Osteocyte (in vitro differentiated cells): ENCODE data around the gene PRDX4. TPM values are rescaled to one million over a fixed set of nuclear protein-coding genes. Genes with fewer than 3 reads are reported as not detected.
"Not testable (repeated sequence)": the region's sequence is repeated elsewhere in the genome, so short reads cannot be mapped to it uniquely, and the experiment has no call there.

Experiments used
- DNase-seq: peaks from one replicate; pipeline ENCODE4 v3.0.0; 2021; ENCODE audit warnings: mixed read lengths; ENCODE audit not compliant: unreplicated experiment; ENCODE audit errors: extremely low spot score
- H3K27ac Mint-ChIP-seq: one replicate; pipeline ENCODE4 v1.8.0; 2021; ENCODE audit warnings: mild to moderate bottlenecking, mixed read lengths; ENCODE audit not compliant: unreplicated experiment
- H3K27me3 Mint-ChIP-seq: one replicate; pipeline ENCODE4 v1.8.0; 2021; ENCODE audit warnings: mixed read lengths; ENCODE audit not compliant: unreplicated experiment
- H3K36me3 Mint-ChIP-seq: one replicate; pipeline ENCODE4 v1.8.0; 2021; ENCODE audit warnings: mixed read lengths; ENCODE audit not compliant: unreplicated experiment
- H3K4me1 Mint-ChIP-seq: one replicate; pipeline ENCODE4 v1.8.0; 2021; ENCODE audit warnings: mixed read lengths; ENCODE audit not compliant: unreplicated experiment
- H3K4me3 Mint-ChIP-seq: one replicate; pipeline ENCODE4 v1.8.0; 2021; ENCODE audit warnings: mild to moderate bottlenecking, moderate library complexity, mixed read lengths; ENCODE audit not compliant: unreplicated experiment
- H3K9me3 Mint-ChIP-seq: one replicate; pipeline ENCODE4 v1.8.0; 2021; ENCODE audit warnings: mixed read lengths; ENCODE audit not compliant: unreplicated experiment
- CTCF ChIP-seq: fragments of 200-600 bp; sonication (generic); IDR thresholded peaks from 2 replicates; pipeline ENCODE4 v1.5.0; 2021; ENCODE audit warnings: antibody characterized with exemption, mild to moderate bottlenecking, moderate library complexity
- total RNA-seq: library from RNA; stranded (reverse); gene quantifications from 2 replicates; pipeline ENCODE4 v1.2.1, GENCODE V29; 2021

Gene PRDX4
- total RNA-seq, 1 donor from 2014 or later: 299 TPM

DNA sequence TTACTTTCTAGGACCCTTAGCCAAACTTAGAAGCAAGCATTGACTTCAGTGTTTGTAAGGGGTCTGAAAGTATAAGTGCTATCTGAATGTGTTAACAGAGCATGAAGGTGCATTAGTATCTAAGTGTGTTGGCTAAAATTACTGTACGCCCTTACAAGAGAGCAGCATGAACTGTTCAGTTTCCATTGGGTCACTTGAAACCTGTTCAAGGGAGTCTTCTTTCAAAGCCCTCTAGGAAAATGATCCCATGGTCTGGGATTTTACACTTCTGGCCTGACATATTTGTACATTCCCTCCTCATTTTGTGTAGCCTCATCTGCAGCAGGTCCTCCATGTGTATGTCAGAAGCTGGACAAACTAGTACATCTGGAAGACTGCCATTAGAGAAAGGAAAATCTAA, 3.2 kb downstream of the PRDX4 start:
- H3K4me1 Mint-ChIP-seq: peaks cover 27% of the 10 kb centered on the region
- DNase-seq: no peak
- no peaks in the 10 kb centered on the region for H3K9me3 Mint-ChIP-seq
- H3K27me3 Mint-ChIP-seq: no peaks in the 10 kb centered on the region
- peaks cover 17% of the 10 kb centered on the region for H3K36me3 Mint-ChIP-seq
- TF ChIP-seq CTCF: no peak
- H3K4me3 Mint-ChIP-seq: no peak overlapping the region
- H3K27ac Mint-ChIP-seq: no peak overlapping the region

DNA sequence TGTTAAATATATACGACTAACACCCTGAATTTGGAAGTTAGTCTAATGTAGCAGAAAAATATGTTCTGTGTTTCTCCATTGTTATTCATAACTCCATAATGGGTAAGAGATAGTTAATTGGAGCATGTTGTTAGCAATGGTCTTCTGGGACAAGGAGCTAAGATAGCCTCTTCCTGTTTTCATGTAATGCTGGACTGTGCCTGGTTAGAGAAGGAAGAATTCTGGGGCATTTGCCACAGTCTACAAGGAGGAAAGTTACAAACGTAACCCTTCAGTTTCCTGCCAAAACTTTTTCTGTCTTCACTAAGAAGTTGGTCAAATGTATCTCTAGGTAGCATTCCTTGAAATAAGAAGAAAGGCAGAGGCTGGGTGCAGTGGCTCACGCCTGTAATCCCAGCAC, 5.8 kb downstream of the PRDX4 start:
- Mint-ChIP-seq H3K27ac (no peak overlapping the region), H3K36me3 (peaks cover 29% of the 10 kb centered on the region), H3K9me3 (no peaks in the 10 kb centered on the region), H3K4me3 (no peak overlapping the region), H3K4me1 (peaks cover 15% of the 10 kb centered on the region), H3K27me3 (no peaks in the 10 kb centered on the region)
- no peak for TF ChIP-seq CTCF
- no peak for DNase-seq

DNA sequence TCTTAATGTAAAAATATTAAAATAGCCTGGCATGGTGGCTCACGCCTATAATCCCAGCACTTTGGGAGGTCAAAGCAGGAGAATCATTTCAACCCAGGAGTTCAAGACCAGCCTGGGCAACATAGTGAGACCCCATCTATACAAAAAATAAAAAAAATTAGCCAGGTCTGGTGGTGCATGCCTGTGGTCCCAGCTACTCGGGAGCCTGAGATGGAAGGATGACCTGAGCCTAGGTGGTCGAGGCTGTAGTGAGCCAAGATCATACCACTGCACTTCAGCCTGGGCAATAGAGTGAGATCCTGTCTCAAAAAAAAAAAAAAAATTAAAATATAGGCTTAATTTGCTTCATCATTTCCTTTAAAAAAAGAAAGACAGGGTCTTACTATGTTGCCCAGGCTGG, 9.2 kb downstream of the PRDX4 start:
- not testable (repeated sequence) for H3K9me3 Mint-ChIP-seq, H3K27me3 Mint-ChIP-seq, DNase-seq, H3K4me3 Mint-ChIP-seq, H3K4me1 Mint-ChIP-seq, H3K27ac Mint-ChIP-seq
- peaks cover 36% of the 10 kb centered on the region for H3K36me3 Mint-ChIP-seq

GRCh38 chrX:23692166-23692565, 24.9 kb downstream of the PRDX4 start:
- TF ChIP-seq CTCF: no peak

DNA sequence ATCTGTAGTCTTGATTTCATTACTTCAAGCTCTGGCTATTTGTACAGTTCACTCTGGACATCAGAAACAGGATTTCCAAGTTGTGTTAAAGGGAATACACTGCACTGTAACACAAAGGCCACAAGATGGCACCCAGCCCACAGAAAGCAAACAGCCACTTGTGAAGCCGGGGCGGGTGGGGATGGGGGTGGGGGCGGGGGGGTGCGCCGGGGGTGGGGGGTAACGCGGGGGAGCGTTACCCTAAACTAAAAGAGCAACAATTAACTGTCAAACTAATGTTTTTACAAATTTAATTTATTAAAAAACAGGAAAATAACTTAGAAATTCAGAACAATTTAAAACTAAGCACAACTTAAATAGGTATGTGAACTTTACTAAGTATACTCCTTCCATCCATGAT, 27.3 kb downstream of the PRDX4 start:
- H3K27ac Mint-ChIP-seq: no peak overlapping the region
- no peaks in the 10 kb centered on the region for H3K9me3 Mint-ChIP-seq
- peak; percentile 76 for TF ChIP-seq CTCF
- no peak for DNase-seq
- H3K36me3 Mint-ChIP-seq: no peaks in the 10 kb centered on the region
- no peaks in the 10 kb centered on the region for H3K27me3 Mint-ChIP-seq
- H3K4me3 Mint-ChIP-seq: no peak overlapping the region
- peaks cover 2% of the 10 kb centered on the region for H3K4me1 Mint-ChIP-seq

More at GRCh38 chrX:23692166-23692565, 24.9 kb downstream of the PRDX4 start:
- no peaks in the 10 kb centered on the region for H3K27me3 Mint-ChIP-seq
- no peak overlapping the region for H3K4me3 Mint-ChIP-seq
- no peak for DNase-seq
- peaks cover 2% of the 10 kb centered on the region for H3K4me1 Mint-ChIP-seq
- H3K36me3 Mint-ChIP-seq: no peaks in the 10 kb centered on the region
- no peak overlapping the region for H3K27ac Mint-ChIP-seq
- no peaks in the 10 kb centered on the region for H3K9me3 Mint-ChIP-seq

DNA sequence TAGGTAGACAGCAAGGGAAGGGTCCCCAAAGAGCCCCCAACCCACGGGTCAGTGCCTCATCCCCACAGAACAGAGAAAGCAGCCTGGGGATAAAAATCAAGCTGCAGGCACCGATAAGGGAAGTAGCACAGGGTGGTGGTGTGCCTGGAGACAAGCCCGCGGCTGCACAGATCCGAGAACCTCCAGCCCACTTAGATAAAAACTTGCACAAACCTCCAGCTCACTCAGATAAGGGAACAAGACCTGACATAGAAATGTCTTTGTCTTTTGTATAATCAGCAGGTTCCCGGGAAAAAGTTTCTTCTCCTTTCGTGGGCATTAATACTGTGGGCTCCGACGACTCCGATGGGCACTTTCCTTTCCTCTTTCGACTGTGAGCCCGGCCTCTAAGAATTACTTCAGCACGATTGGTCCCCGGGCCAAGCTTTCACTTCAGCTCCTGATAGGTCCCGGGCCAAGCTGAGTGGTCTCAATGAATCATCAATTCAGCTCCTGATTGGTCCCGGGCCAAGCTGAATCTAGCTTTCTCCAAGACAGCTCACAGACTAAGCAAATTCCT, 32.4 kb downstream of the PRDX4 start:
- no peak overlapping the region for H3K27ac Mint-ChIP-seq
- no peak for DNase-seq
- H3K4me3 Mint-ChIP-seq: no peak overlapping the region
- no peaks in the 10 kb centered on the region for H3K27me3 Mint-ChIP-seq
- no peak for TF ChIP-seq CTCF
- H3K36me3 Mint-ChIP-seq: peaks cover 12% of the 10 kb centered on the region
- no peaks in the 10 kb centered on the region for H3K9me3 Mint-ChIP-seq
- peaks cover 2% of the 10 kb centered on the region for H3K4me1 Mint-ChIP-seq
